Tibial artery (tissue), 4 donors: ENCODE data around the gene LDLRAD2.

Experiments used
- DNase-seq, 2 donors: peaks; one replicate each; pipeline ENCODE4 v3.0.0-alpha.2; 2019
- H3K27ac ChIP-seq, 2 donors: fragments of 200-600 bp; sonication (generic) in 1 of 2; 1 replicate in 1 of 2; 2 replicates in 1 of 2; pipeline ENCODE4 v1.5.1; 2018 to 2019; ENCODE audit warnings: mild to moderate bottlenecking in 1 of 2
- H3K27me3 ChIP-seq, 2 donors: fragments of 200-600 bp; sonication (generic) in 1 of 2; one replicate each; pipeline versions ENCODE4 v1.5.1 to v1.6.0; 2016 to 2019
- H3K36me3 ChIP-seq, 3 donors: fragments of 200-600 bp; sonication (generic) in 2 of 3; one replicate each; pipeline ENCODE4 v1.5.1; 2016 to 2019; ENCODE audit warnings: mild to moderate bottlenecking in 2 of 3
- H3K4me1 ChIP-seq, 4 donors: fragments of 200-600 bp; sonication (generic) in 2 of 4; 1 replicate in 3 of 4; 2 replicates in 1 of 4; pipeline ENCODE4 v1.5.1; 2016 to 2019
- H3K4me3 ChIP-seq, 2 donors: fragments of 200-600 bp; sonication (generic) in 1 of 2; 1 replicate in 1 of 2; 2 replicates in 1 of 2; pipeline ENCODE4 v1.5.1; 2018 to 2019; ENCODE audit warnings: mild to moderate bottlenecking in 2 of 2
- H3K9me3 ChIP-seq, 3 donors: fragments of 200-600 bp; sonication (generic) in 1 of 3; one replicate each; pipeline ENCODE4 v1.5.1; 2016 to 2019
- intact Hi-C: fragments of 100-400 bp; cut with DNase I; formaldehyde crosslinking; loops from one replicate; pipeline ENCODE4 v1.15.0; 2023; ENCODE audit warnings: low total_unique reads
- TF ChIP-seq, protein P1 (sequence below), 2 experiments: fragments of 200-600 bp in 1 of 2; fragments of 450-650 bp in 1 of 2; IDR thresholded peaks; one replicate each; pipeline ENCODE4 v1.5.1; 2017 to 2019; ENCODE audit warnings: antibody characterized with exemption in 2 of 2, mild to moderate bottlenecking in 1 of 2, moderate library complexity in 1 of 2

LDLRAD2 gene

DNA sequence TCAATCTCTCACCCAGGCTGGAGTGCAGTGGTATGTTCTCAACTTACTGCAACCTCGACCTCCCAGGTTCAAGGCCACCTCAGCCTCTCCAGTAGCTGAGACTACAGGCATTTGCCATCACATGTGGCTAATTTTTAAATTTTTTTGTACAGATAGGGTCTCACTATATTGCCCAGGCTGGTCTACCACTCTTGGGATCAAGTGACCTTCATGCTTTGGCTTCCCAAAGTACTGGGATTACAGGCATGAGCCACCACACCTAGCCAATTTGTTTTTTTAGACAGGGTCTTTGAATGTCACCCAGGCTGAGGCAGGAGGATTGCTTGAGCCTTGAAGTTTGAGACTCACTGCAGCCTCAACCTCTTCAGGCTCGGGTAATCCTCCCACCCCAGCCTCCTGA lies 19.0 kb upstream of the LDLRAD2 start:
- no peaks in the 10 kb centered on the region for H3K27me3 ChIP-seq
- H3K27ac ChIP-seq: no peak overlapping the region
- H3K4me3 ChIP-seq: no peak overlapping the region
- no peak for DNase-seq
- intact Hi-C loops: no loop called here
- TF ChIP-seq, protein P1, sequence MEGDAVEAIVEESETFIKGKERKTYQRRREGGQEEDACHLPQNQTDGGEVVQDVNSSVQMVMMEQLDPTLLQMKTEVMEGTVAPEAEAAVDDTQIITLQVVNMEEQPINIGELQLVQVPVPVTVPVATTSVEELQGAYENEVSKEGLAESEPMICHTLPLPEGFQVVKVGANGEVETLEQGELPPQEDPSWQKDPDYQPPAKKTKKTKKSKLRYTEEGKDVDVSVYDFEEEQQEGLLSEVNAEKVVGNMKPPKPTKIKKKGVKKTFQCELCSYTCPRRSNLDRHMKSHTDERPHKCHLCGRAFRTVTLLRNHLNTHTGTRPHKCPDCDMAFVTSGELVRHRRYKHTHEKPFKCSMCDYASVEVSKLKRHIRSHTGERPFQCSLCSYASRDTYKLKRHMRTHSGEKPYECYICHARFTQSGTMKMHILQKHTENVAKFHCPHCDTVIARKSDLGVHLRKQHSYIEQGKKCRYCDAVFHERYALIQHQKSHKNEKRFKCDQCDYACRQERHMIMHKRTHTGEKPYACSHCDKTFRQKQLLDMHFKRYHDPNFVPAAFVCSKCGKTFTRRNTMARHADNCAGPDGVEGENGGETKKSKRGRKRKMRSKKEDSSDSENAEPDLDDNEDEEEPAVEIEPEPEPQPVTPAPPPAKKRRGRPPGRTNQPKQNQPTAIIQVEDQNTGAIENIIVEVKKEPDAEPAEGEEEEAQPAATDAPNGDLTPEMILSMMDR (IDR thresholded peaks at IDR 0.05): no peak
- no peaks in the 10 kb centered on the region for H3K4me1 ChIP-seq
- no peaks in the 10 kb centered on the region for H3K36me3 ChIP-seq
- H3K9me3 ChIP-seq: no peaks in the 10 kb centered on the region

DNA sequence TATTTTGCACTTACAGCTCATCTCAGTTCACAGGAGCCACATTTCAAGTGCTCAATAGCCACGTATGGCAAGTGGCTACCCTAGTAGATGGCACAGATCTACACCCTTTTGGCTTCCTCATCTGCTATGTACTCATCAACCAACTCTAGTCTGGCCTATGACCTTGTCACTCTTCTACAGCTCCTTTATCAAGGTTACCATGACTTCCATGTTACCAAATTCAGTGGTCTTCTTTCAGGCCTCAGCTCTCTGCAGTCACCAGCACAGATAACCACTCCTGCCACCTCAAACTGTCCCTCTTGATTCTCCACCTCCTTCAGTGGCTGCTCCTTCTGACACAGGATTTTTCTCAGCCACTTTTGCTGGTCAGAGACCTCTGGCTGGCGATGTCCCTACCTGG lies 17.4 kb upstream of the LDLRAD2 start:
- TF ChIP-seq, protein P1 (IDR thresholded peaks at IDR 0.05): no peak
- H3K27me3 ChIP-seq: no peaks in the 10 kb centered on the region
- intact Hi-C loops: no loop called here
- no peaks in the 10 kb centered on the region for H3K9me3 ChIP-seq
- H3K27ac ChIP-seq: no peak overlapping the region
- DNase-seq: no peak
- no peaks in the 10 kb centered on the region for H3K4me1 ChIP-seq
- no peak overlapping the region for H3K4me3 ChIP-seq
- no peaks in the 10 kb centered on the region for H3K36me3 ChIP-seq

DNA sequence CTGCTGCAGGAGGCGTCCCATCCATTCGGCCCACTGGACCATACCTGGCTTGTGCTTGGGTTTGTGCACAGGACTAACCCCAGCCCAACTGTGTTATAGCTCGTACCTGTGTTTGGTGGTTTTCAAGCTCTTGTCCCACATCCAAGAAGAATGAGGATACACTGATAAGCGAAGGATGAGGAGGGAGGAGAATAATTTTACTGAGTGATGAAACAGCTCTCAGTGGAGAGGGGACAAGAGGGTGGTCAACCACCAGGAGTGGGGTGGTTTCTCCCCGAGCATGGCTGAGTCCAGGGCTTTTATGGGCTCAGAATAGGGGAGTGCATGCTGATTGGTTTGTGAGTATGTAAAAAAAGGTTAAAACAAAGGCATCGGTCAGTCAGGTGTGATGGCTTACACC lies 17.0 kb upstream of the LDLRAD2 start:
- intact Hi-C loops: no loop called here
- no peak overlapping the region for H3K4me3 ChIP-seq
- no peaks in the 10 kb centered on the region for H3K36me3 ChIP-seq
- no peaks in the 10 kb centered on the region for H3K27me3 ChIP-seq
- DNase-seq: no peak
- no peaks in the 10 kb centered on the region for H3K9me3 ChIP-seq
- H3K27ac ChIP-seq: no peak overlapping the region
- TF ChIP-seq, protein P1 (IDR thresholded peaks at IDR 0.05): no peak
- no peaks in the 10 kb centered on the region for H3K4me1 ChIP-seq

DNA sequence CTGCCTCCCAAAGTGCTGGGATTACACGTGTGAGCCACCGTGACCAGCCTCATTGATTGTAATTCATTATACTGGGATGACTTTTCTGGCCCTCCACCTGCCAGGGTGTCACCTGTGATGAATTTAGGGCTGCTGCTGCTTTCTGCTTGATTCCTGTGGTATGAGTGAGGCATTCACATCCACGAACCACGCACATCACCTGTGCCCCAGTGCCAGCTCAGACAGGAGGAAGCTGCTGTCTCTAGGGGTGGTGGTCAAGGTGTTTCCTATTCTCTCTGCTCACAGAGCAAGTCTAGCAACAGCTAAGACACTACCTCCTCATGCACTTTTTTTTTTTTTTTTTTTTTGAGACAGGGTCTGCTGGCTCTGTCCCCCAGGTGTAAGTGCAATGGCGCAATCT lies 12.3 kb upstream of the LDLRAD2 start:
- no peaks in the 10 kb centered on the region for H3K27me3 ChIP-seq
- no peaks in the 10 kb centered on the region for H3K9me3 ChIP-seq
- H3K4me3 ChIP-seq: no peak overlapping the region
- H3K27ac ChIP-seq: no peak overlapping the region
- no peaks in the 10 kb centered on the region for H3K4me1 ChIP-seq
- TF ChIP-seq, protein P1 (IDR thresholded peaks at IDR 0.05): no peak
- DNase-seq: no peak
- intact Hi-C loops: no loop called here
- H3K36me3 ChIP-seq: no peaks in the 10 kb centered on the region

DNA sequence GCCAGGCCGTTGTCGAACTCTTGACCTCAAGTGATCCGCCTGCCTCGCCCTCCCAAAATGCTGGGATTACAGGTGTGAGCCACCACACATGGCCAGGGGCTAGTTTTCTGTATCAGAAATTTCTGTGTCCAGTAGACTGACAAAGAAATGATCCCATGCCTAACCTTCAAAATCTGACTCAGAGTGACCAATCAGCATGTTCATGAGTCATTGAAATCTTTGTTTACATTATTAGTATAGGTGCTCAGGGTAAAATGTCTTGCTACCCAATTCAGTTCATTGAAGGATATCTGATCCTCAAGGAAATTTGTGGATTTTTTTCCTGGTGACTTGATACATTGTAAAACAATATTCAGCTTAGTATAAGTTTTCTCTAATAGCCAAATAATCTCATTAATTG lies 11.0 kb upstream of the LDLRAD2 start:
- no peak for DNase-seq
- TF ChIP-seq, protein P1 (IDR thresholded peaks at IDR 0.05): no peak
- intact Hi-C loops: no loop called here

DNA sequence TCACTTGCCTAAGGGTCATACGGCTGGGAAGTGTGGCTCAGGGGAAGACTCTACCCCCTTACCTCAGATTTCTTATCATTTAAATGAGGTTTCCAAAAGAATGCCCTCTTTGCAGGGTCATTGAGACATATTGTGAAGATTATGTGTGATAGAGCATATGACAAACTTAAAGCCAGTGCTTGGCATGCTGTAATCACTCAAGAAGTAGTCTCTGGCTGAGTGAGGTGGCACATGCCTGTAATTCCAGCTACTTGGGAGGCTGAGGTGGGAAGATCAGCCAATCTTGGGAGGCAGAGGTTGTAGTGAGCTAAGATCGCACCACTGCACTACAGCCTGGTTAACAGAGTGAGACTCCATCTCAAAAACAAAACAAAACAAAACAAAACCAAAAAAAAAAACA lies 7.5 kb upstream of the LDLRAD2 start:
- TF ChIP-seq, protein P1 (IDR thresholded peaks at IDR 0.05): no peak
- intact Hi-C loops: no loop called here
- no peak overlapping the region for H3K27ac ChIP-seq
- H3K4me3 ChIP-seq: no peak overlapping the region
- no peaks in the 10 kb centered on the region for H3K36me3 ChIP-seq
- no peaks in the 10 kb centered on the region for H3K4me1 ChIP-seq
- H3K9me3 ChIP-seq: no peaks in the 10 kb centered on the region
- H3K27me3 ChIP-seq: no peaks in the 10 kb centered on the region
- DNase-seq: no peak

More for the DNA sequence above, 11.0 kb upstream of the LDLRAD2 start:
- Histone ChIP-seq H3K27ac (no peak overlapping the region), H3K36me3 (no peaks in the 10 kb centered on the region), H3K4me3 (no peak overlapping the region), H3K27me3 (no peaks in the 10 kb centered on the region), H3K4me1 (no peaks in the 10 kb centered on the region), H3K9me3 (no peaks in the 10 kb centered on the region)
